Mucosa of descending colon (tissue), 3 donors: ENCODE data around the gene SLC35G1. TPM values are rescaled to one million over a fixed set of nuclear protein-coding genes. Genes with fewer than 3 reads are reported as not detected.

ENCODE experiments used
- ATAC-seq: fragments of 200-7000 bp; cut with Tn5 transposase; one replicate; pipeline ENCODE4 v1.9.1; 2020; ENCODE audit warnings: mild to moderate bottlenecking, moderate library complexity
- DNase-seq, 3 donors: peaks; one replicate each; pipeline ENCODE4 v3.0.0-alpha.2; 2020
- H3K36me3 ChIP-seq: fragments of 200-600 bp; one replicate; pipeline ENCODE4 v1.8.0; 2021; ENCODE audit warnings: low read depth, mild to moderate bottlenecking
- H3K4me1 ChIP-seq: fragments of 200-600 bp; one replicate; pipeline ENCODE4 v1.8.0; 2021; ENCODE audit warnings: low read depth, mild to moderate bottlenecking
- H3K4me3 ChIP-seq: fragments of 200-600 bp; one replicate; pipeline ENCODE4 v1.8.0; 2021; ENCODE audit warnings: mild to moderate bottlenecking
- H3K9me3 ChIP-seq: fragments of 200-600 bp; one replicate; pipeline ENCODE4 v1.8.0; 2021; ENCODE audit warnings: mild to moderate bottlenecking
- CTCF ChIP-seq: fragments of 200-600 bp; IDR thresholded peaks from one replicate; pipeline ENCODE4 v1.8.0; 2022; ENCODE audit warnings: antibody characterized with exemption, mild to moderate bottlenecking
- intact Hi-C, 2 donors: fragments of 100-400 bp; cut with DNase I in 1 of 2; cut with micrococcal nuclease in 1 of 2; formaldehyde crosslinking; loops; one replicate each; pipeline versions ENCODE4 v1.11.0 to v1.11.1; 2022; cut with DNase I, micrococcal nuclease
- total RNA-seq, 3 donors: library from RNA; stranded (reverse); fragmentation: NEBNext Ultra II Directional in 2 of 3; extraction: Animal tissue kit (Norgen Biotek cat#: 25700) in 2 of 3; gene quantifications; one replicate each; pipeline versions ENCODE4 v1.2.1 to v1.2.4, GENCODE V29; 2021 to 2023
- donor health status: DM: no; HTN: no; CAD: no; lungs with moderate emphysema.
- donor health status: DM: no; HTN: no; CAD: no.
- donor health status: DM: no; HTN: yes; CAD: no.

The SLC35G1 gene
- total RNA-seq, 3 donors from 2014 or later = 15.2 to 35.1 (median 17.3) TPM

- Histone ChIP-seq H3K9me3 (no peaks in the 10 kb centered on the region), H3K4me1 (no peaks in the 10 kb centered on the region), H3K36me3 (no peaks in the 10 kb centered on the region), H3K4me3 (no peak overlapping the region)
- no peak for ATAC-seq
- TF ChIP-seq CTCF = no peak
- no peak for DNase-seq
- intact Hi-C loops = no loop called here
Measured at GRCh38 chr10:93852476-93853095, 41.2 kb upstream of the SLC35G1 start.

- Histone ChIP-seq H3K4me1 (no peaks in the 10 kb centered on the region), H3K4me3 (no peak overlapping the region), H3K9me3 (no peaks in the 10 kb centered on the region), H3K36me3 (no peaks in the 10 kb centered on the region)
- TF ChIP-seq CTCF = no peak
- no peak for ATAC-seq
- DNase-seq = no peak
- intact Hi-C loops = no loop called here
Measured at GRCh38 chr10:93854975-93855374, 38.8 kb upstream of the SLC35G1 start.

DNA sequence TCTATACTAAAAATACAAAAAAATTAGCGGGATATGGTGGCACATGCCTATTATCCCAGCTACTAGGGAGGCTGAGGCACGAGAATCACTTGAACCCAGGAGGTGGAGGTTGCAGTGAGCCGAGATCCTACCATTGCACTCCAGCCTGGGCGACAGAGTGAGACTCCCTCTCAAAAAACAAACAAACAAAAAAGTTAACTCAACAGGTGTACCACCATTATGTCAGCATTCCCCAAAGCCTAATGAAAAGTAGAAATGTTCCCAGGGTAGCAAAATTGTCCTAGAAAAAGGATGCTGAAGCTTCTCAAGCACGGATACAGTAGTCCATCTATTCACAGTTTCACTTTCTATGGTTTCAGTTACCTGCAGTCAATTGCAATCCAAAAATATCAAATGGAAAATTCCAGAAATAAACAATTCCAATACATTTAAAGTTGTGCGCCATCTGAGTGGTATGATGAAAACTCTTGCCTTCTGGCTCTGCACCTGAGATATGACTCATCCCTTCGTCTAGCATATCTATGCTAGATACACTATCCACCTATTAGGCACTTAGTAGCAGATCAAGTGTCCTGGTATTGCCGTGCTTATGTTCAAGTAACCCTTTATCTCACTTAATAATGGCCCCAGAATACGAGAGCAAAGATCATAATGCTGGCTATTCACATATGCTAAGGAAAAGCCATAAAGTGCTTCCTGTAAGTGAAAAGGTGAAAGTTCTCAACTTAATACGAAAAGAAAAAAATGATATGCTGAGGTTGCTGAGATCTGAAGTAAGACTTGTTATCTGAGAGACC, 37.2 kb upstream of the SLC35G1 start:
- no peak for TF ChIP-seq CTCF
- no peak for ATAC-seq
- H3K9me3 ChIP-seq = no peaks in the 10 kb centered on the region
- no peak for DNase-seq
- H3K4me1 ChIP-seq = no peaks in the 10 kb centered on the region
- no peak overlapping the region for H3K4me3 ChIP-seq
- H3K36me3 ChIP-seq = no peaks in the 10 kb centered on the region
- intact Hi-C loops = no loop called here

GRCh38 chr10:93859049-93859655, 34.6 kb upstream of the SLC35G1 start:
- no peaks in the 10 kb centered on the region for H3K36me3 ChIP-seq
- H3K4me1 ChIP-seq = no peaks in the 10 kb centered on the region
- ATAC-seq (no peak), DNase-seq (no peak)
- intact Hi-C loops = no loop called here
- no peaks in the 10 kb centered on the region for H3K9me3 ChIP-seq
- no peak for TF ChIP-seq CTCF
- H3K4me3 ChIP-seq = no peak overlapping the region

DNA sequence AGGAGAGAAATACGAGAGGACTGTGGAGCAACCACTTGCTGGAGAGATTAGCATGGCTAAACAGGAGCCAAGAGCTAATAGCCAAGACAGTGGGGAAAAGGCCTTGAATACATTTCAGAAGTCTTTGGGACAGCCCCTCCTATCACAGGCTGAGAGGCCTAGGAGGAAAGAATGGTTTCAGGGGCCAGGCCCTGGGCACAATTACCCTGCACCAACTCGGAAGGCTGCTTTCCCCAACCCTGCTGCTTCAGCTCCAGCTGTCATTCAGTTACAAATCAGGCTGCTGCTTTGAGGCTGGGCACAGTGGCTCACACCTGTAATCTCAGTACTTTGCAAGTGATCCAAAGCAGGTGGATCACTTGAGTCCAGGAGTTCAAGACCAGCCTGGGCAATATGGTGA, 32.0 kb upstream of the SLC35G1 start:
- DNase-seq (no peak), ATAC-seq (no peak)
- Histone ChIP-seq H3K4me3 (no peak overlapping the region), H3K4me1 (no peaks in the 10 kb centered on the region), H3K36me3 (no peaks in the 10 kb centered on the region), H3K9me3 (no peaks in the 10 kb centered on the region)
- TF ChIP-seq CTCF = no peak
- intact Hi-C loops = no loop called here
